Epithelial cell of proximal tubule (primary cell): ENCODE measurements around the gene CHST1. TPM values are rescaled to one million over a fixed set of nuclear protein-coding genes. Genes with fewer than 3 reads are reported as not detected.

ENCODE experiments used
- DNase-seq: peaks from one replicate; pipeline ENCODE4 v3.0.0-alpha.2; 2011; ENCODE audit warnings: low read depth
- H3K4me3 ChIP-seq: 2 replicates; pipeline ENCODE4 v1.5.1; 2011; ENCODE audit warnings: low read depth, mild to moderate bottlenecking, low read length
- CTCF ChIP-seq: conservative IDR thresholded peaks from 2 replicates; pipeline ENCODE4 v1.5.1; 2012; ENCODE audit warnings: low read depth, mild to moderate bottlenecking, low read length
- total RNA-seq: library from RNA; depleted of rRNA; stranded (reverse); fragments of >200 nt; gene quantifications from 2 replicates; pipeline ENCODE4 v1.2.3, GENCODE V29; 2015

Gene CHST1
- total RNA-seq, 1 donor from 2014 or later, result 1.5 TPM

GRCh38 chr11:45663486-45664375 lies 1.7 kb downstream of the CHST1 start:
- no peak for TF ChIP-seq CTCF
- no peak for DNase-seq

GRCh38 chr11:45662665-45663485 lies 2.5 kb downstream of the CHST1 start:
- DNase-seq, result no peak
- TF ChIP-seq CTCF, result no peak
- no peak overlapping the region for H3K4me3 ChIP-seq

More at GRCh38 chr11:45663486-45664375, 1.7 kb downstream of the CHST1 start:
- no peak overlapping the region for H3K4me3 ChIP-seq

GRCh38 chr11:45662096-45662664 lies 3.2 kb downstream of the CHST1 start:
- no peak for DNase-seq
- TF ChIP-seq CTCF, result no peak
- no peak overlapping the region for H3K4me3 ChIP-seq

GRCh38 chr11:45661439-45662055 lies 3.9 kb downstream of the CHST1 start:
- TF ChIP-seq CTCF, result no peak
- no peak overlapping the region for H3K4me3 ChIP-seq
- DNase-seq, result no peak

- no peak for TF ChIP-seq CTCF
- H3K4me3 ChIP-seq, result no peak overlapping the region
- DNase-seq, result no peak
Measured at GRCh38 chr11:45660729-45661438, 4.5 kb downstream of the CHST1 start.

- DNase-seq, result no peak
- TF ChIP-seq CTCF, result no peak
- H3K4me3 ChIP-seq, result no peak overlapping the region
Measured at GRCh38 chr11:45659818-45660160, 5.6 kb downstream of the CHST1 start.
